AG08395 (cell line): ENCODE data around the gene LRRC30.
"Not testable (repeated sequence)": the region's sequence is repeated elsewhere in the genome, so short reads cannot be mapped to it uniquely, and the experiment has no call there.

ENCODE experiments used
- DNase-seq: peaks from one replicate; pipeline ENCODE4 v3.0.0; 2012; ENCODE audit warnings: mixed read lengths, low spot score

The LRRC30 gene

DNA sequence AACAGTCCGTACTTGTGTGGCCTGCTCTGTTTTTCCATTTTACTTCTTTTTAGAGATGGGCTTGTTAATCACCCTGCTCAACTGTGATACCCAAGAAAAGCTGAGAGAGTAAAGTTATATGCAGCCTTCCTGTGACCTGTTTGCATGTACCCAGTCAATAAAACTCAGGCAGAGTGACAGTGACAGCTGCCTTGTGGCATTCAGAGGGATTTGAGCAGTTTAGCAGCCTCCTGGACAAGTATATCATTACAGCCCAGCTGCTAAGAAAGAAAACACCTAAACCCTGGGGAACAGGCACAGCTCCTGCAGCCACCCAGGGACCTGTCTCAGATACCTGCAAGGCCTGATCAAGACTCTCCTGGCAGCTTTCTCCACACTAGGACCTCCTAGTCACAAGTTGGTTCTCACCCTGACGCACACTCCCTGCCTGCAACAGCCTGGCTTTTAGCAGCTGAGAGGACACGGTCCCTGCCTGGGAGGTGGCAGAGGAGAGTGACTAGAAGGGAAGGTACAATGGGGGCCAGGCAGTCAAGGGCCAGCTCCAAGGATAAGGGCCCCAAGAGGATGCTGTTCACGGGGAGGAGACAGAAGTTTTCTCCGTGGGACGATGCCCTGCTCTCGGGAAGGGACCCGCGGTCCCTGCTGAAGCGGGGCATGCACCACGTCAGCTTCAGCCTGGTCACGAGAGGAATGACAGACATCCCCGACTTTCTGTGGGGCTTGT, at the start of gene LRRC30:
Gene LRRC30, plus strand, starts transcription at position 464 of the 724 bp plus-strand sequence. Its CDS starts 50 bp downstream, at position 514.
- DNase-seq = no peak

DNA sequence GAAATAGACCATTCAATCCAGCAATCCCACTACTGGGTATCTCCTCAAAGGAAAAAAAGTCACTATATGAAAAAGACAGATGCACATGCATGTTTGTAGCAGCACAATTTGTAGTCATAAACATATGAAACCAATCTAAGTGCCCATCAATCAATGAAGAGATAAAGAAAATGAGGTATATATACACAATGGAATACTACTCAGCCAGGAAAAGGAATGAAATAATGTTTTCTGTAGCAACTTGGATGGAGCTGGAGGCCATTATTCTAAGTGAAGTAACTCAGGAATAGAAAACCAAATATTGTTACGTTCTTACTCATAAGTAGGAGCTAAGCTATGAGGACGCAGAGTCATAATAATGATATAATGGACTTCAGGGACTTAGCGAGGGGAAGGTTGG, 45.2 kb upstream of the LRRC30 start:
- no peak for DNase-seq

DNA sequence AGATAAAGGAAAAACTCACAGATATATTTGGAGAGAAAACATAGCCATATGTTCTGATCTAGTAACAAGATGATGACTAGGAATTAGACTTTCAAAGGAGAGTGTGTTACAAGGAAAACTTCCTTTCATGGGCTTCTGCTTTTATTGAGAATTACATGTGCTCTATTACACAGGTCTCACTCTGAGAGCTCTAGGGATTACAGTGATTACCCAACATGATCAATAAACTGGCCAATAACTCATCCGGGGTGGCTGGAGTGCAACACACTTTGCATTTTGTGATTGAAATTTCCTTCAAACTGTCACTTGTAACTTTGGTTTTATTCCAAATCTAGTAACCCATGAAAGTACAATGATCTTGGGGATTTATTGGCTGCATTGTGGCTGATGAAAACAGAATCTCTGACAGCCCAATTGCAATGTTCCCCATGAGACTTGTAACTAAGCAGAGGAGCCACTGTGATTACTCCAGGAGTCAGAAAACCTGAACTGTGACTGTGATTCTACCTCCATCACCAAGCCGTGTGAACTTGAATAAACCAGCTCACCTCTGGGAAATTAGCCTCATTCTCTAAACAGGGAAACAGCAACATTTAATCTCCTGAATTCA, 40.2 kb upstream of the LRRC30 start:
- DNase-seq = no peak

DNA sequence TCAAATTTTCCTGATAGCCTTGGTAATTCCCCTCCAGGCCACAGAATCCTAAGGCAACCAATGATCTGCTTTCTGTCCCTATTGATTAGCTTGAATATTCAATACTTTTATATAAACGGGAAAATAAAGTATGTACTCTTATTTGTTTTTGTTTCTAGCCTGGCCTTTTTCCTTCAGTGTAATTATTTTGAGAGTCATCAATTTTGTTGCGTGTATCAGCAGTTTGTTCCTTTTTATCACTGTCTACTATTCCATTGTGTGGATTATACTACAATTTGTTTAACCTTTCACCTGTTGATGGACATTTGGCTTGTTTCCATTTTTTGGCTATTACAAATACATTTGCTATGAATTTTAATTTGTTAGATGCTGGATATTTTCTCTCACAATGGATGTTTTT, 39.2 kb upstream of the LRRC30 start:
- DNase-seq = no peak

DNA sequence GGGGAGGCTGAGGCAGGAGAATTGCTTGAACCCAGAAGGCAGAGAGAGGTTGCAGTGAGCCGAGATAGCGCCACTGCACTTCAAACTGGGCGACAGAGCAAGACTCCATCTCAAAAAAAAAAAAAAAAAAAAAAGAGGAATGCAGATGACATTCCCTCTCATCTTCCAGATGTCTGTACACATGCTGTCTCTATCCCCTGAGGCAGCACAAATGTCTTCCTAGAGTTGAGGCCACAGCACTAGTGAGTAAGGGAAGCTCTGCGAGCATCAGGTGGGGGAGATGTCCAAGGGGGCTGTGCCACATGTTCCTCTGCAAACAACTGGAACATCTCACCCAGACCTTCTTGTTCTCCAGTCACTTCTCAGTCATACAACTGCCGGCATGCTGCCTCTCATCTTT, 35.6 kb upstream of the LRRC30 start:
- DNase-seq = no peak

DNA sequence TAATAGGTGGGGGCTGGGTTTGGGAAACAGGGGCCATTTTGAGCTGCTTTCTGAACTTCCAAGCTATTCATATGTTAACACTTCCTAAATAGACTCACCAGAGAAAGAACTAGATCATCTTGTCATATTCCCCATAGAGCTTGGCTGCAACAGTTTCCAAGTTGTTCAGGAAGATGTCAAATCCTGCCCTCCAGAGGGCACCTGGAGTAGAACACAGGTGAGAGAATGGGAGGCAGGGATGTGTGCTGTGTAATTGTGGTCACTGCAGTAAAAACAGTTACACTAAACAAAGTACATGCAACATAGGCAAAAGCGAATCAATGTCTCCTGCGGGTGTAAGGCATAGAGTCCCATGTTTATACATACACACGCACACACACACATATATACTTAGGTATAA, 34.5 kb upstream of the LRRC30 start:
- DNase-seq = no peak

DNA sequence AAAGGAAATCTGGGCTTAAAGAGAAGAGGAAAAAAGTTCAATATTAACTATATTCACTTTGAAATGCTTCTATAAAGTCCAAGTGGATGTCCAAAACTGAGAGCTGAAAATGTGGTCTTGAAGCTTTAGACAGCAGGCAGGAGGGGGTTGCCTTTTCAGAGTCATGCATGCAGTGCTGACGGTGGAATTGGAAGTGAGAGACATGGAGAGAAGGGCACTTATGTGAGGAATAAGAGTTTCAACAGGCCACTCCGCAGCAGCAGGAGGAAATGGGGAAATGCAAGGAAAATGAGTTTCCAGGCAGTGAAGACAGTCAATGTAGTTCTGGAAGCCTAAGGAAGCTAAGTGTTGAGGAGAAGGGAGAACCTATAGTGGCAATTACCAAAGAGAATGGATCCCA, 33.0 kb upstream of the LRRC30 start:
- no peak for DNase-seq

DNA sequence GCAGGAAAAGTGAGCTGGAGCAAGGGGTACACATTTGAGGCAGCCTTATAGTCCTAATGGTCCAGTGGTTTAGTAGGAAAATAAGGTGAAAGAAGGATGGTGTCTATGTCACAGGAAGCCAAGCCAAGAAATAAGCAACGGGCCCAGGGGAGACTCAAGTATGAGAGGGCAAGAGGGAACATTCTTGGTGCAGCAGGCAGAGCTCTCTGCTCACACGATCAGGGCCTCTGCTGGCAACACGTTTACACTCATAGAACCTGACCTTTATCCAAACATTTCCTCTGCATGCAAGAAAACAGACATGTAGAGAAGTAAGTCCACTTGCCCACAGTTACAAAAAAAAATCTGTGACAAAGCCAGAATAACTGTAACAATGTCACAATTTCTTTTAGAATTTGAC, 32.6 kb upstream of the LRRC30 start:
- no peak for DNase-seq

DNA sequence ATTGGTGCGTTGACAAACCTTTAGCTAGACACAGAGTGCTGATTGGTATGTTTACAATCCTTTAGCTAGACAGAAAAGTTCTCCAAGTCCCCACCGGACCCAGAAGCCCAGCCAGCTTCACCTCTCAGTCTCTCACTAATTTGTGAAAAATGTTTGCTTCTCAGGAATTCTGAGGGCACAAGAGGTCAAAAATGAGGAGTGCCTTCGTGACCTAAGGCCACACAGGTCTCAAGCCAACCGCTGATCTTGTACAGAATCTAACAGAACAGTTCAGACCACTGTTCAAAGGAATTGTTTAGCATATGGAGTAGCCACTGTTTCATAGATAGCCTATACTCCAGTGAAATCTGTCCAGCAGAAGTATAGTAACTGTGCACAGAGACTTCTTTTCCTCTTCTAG, 29.8 kb upstream of the LRRC30 start:
- DNase-seq = no peak

DNA sequence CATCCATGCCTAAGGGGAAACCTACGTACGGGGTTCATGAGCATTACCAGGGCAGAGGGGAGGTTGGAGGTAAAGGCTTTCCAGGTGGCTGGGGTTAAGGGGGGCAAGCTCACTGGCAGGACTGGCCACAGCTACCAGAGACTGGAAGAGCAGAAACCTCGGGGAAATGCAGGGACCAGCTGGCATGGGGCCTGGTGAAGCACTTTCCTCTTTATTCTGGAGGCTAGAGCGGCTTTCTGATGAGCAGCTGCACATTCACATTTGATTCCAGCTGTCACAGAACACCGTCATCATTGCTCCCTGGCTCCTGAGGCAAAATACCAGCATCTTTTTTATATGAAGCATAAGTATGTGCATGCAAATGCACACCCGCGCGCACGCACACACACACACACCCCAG, 28.7 kb upstream of the LRRC30 start:
- no peak for DNase-seq

DNA sequence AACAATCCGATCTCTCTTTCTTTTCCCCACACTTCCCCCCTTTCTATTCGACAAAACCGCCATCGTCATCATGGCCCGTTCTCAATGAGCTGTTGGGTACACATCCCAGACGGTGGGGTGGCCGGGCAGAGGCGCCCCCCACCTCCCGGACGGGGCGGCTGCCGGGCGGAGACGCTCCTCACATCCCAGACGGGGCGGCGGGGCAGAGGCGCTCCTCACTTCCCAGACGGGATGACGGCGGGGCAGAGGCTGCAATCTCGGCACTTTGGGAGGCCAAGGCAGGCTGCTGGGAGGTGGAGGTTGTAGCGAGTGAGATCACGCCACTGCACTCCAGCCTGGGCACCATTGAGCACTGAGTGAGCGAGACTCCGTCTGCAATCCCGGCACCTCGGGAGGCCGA, 27.3 kb upstream of the LRRC30 start:
- not testable (repeated sequence) for DNase-seq

DNA sequence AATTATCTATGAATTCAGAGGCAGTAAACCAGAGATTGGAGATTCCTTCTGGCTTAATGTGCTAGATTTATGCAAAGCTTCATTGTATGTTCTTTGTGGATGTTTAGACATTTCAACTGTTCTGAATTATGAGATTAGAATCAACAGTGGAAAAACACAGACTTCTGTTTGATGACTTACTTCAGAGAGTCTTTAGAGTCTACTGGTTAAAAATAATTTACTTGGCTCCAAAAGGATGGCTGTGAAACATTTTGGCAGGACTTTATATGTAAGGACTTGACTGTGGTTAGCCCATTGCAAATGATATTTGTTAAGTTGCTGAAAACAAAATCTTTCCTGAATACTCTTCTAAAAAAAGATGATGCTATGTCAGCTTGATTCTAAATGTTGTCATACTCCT, 25.5 kb upstream of the LRRC30 start:
- no peak for DNase-seq

DNA sequence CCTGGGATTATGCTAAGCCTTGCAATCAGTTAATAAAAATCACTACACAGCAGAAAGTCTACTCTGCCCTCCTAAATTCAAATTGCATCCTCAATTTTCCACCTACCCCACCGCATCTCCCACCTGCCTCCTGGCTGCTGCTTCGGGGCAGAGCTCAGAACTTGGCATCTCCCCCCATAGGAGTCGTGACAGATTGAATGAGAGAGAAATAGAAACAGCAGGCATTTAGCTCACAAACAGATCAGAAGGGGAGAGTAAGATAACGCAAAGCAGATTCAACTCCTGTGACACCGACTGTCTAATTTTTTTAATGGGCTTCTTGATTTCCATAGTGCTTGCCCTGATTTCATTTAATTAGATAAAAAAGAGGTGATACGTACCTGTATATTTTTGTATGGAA, 24.7 kb upstream of the LRRC30 start:
- no peak for DNase-seq

DNA sequence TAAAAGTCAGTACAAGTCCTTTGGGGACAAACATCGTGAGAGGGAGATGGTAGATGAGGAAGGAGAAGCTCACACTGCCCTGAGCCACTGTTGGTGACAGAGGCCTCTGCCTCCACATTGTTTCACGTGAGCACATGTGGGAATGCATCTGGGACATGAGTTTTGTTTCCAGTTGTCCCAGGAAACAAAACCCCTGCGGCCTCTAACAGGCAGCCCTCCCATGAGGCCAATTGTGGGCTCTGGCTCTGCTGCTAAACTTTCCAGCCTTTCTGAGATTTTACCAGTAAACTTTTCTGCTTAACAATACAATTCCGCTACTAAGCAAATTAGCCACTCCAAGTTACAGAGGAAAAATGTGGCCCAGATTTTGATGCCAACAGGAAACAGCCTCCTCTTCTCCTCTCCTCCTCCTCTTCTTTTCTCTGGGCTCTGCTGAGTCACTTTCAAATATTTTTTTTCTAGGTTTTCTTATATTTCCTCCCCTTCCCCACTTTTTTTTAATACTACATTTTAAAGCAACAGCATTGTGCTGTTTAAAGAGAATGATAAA, 23.4 kb upstream of the LRRC30 start:
- no peak for DNase-seq

DNA sequence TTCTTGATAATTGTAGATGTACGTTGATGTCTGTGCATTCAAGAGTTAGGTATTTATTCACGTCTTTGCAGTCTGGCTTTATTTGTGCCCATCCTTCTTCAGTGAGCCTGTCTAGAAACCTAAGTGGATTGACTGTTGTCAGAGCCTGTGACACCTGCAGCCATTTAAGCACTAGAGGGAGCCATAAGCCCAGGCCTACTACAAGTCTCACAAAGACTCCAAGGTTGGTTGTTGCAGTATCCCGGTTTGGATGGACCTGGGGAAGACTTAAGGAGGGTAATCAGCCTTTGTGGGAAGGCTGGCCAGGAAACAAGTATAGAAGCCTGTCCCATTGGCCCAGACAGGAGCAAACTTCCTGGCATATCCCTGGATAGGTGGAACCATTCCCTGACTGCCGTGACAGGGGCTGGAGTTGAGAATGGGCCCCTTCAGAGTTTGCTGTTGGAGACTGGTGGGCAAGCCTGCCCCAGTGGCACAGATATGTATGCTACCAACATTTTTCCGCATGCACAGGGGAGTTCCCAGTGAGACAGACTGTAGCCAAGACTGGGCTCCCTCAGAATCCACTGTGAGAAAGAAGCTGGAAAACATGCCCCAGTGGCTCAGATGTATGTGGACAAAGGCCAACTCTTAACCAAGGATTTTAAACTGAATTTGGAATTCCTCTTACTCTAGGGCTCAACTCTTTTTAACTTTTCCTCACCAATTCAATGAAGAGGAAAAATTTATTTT, 9.3 kb upstream of the LRRC30 start:
- DNase-seq = peak; percentile 69

DNA sequence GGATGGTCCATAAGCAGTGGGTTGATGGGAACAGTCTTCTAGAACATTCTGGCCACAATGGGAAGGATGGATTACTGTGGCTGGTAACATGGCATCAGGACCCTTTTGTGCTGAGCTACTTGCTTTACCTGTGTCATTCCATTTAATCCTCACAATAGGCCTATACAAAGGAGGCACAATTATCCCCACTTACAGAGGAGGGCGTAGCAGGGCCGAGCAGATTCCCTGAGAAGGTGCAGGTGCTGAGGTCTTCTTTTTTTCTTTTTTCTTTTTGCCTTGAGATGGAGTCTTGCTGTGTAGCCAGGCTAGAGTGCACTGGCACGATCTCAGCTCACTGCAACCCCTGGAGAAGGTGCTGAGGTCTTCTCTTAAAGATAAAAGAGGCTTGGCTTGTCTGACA, 6.7 kb upstream of the LRRC30 start:
- DNase-seq = no peak

DNA sequence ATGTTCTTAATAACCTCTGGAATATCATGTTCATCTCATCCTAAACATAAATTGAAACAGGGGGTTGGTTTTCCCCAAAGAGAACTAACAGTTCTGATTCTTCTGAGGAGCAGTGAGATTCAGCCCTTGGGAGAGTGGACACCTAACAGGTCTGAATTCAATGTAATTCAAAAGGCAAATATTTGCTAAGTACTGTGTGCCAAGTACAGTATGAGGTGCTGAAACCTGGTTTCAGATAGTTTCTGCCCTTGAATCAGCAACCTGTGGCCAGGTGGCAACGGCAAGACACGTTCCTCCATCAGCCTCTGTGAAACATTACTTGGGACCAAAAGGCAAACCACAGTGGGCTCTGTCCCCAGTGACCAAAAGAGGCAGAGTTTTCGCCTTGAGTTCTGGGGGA, 1.3 kb downstream of the LRRC30 start:
- no peak for DNase-seq

DNA sequence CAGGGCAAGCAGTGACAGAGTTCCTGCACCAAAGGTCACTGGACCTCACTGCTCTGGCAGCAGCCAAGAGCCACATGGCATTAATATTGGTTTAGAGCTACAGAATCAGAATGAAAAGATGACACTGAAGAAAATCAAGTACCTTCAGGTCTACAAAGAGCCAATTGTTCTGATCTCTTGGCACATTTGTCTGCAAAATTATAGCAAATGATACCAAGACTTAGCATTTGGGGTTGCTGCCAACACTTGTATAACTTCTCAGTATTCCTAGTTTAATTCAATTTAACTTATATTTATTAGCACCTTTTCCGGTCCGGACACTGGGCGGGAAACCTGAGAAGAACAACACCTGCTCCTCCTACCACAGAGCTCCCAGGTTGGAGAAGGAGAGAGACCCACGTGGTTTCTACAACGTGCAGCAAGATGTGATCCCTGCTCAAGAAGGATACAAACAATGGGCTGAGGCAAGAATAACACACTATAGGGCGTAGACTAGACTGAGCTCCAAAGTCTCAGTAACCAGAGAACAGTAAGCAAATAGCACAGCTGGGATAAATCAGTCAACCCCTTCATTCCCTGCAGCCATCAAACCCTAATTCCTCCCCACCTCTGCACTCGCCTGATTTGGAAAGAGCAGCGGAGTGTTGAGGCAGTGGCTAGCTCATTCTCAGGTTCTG, 2.4 kb downstream of the LRRC30 start:
- DNase-seq = no peak

DNA sequence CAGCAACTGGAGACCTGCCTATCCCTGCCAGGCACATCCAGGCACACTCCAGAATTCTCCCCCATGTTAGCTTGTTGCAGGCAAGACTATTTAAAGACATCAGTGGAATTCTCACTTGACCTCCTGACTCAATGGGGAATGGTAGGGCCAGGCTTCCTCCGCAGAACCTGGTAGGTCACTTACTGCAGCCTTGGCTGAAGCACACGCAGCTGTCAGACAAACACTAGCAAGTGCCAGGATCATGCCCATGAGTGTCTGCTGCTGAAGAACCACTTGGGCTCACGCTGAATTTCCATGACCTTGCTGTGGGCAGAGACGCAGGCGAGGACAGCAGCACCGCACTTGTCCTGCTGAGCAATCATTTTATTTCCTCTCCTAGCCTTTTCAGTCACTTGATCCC, 3.2 kb downstream of the LRRC30 start:
- no peak for DNase-seq

DNA sequence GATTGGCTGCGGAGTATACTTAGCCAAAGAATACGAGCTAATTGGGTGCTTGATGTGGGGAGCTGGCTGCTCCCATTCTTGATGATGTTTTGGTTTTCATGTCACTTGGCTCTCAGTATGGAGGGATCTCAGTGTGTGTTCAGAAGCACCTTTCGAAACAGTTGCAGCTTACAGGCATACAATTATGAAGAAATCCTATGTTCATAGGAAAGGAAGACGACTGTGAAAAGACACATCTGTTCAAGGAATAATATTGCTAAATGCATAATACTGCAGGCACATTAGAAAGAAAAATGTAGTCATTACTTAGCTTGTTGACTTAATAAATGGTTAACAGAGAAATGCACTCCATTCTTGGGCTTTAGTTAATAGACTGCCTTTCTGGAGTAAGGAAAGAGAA, 4.1 kb downstream of the LRRC30 start:
- no peak for DNase-seq

DNA sequence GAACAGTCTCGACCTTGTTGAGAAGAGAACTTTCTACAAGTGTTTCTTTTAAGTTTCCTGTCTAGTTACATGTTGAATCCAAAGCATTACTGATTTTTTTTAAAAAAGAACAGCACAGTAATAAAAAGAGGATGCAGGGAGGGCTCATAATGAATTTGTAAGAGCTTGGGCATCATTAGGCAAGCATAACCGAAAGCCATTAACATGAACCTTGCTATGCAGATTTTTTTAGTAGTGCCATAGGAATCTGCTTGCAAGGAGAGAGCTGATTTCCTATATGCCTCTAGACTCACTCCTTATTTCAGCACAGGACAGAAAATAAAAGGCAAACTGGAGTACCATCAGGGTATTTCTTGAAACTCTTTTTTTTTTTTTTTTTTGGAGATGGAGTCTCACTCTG, 5.2 kb downstream of the LRRC30 start:
- DNase-seq = no peak

DNA sequence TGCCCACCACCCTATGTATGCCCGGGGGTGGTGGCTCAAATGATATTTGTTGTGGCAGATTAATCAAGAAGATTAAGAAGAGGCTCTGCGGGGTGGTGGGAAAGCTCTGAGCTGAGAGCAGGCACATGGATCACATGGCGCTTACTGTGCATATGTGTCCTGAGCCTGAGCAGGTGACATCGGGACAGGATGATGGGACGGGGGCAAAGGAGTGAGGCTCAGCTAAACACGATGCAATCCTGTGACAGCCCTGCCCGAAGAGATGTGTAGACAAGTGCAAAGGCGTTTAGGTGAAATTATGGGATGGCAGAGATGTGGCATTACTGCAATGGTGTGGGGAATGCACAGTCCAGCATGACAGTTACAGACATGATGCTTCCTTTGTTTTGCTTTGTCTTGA, 6.0 kb downstream of the LRRC30 start:
- no peak for DNase-seq
